Sciatic nerve (tissue), 2 donors: ENCODE results near the gene COL18A1. TPM values are rescaled to one million over a fixed set of nuclear protein-coding genes. Genes with fewer than 3 reads are reported as not detected.
"Not testable (repeated sequence)": the region's sequence is repeated elsewhere in the genome, so short reads cannot be mapped to it uniquely, and the experiment has no call there.

Experiments used
- ATAC-seq: fragments of 200-7000 bp; cut with Tn5 transposase; one replicate; pipeline ENCODE4 v1.9.1; 2020; ENCODE audit warnings: mild to moderate bottlenecking, moderate library complexity
- DNase-seq: peaks from one replicate; pipeline ENCODE4 v3.0.0-alpha.2; 2020; ENCODE audit warnings: low spot score
- intact Hi-C: fragments of 100-400 bp; cut with DNase I; formaldehyde crosslinking; loops from one replicate; pipeline ENCODE4 v1.14.2; 2022
- total RNA-seq: library from RNA; stranded (reverse); fragmentation: NEBNext Ultra II Directional; extraction: Animal tissue kit (Norgen Biotek cat#: 25700); gene quantifications from one replicate; pipeline ENCODE4 v1.2.1, GENCODE V29; 2021
- donor health status: DM: no; HTN: no; CAD: no.
- donor health status: DM: no; HTN: no; CAD: no.

The COL18A1 gene
- total RNA-seq, 1 donor from 2014 or later: 129 TPM

DNA sequence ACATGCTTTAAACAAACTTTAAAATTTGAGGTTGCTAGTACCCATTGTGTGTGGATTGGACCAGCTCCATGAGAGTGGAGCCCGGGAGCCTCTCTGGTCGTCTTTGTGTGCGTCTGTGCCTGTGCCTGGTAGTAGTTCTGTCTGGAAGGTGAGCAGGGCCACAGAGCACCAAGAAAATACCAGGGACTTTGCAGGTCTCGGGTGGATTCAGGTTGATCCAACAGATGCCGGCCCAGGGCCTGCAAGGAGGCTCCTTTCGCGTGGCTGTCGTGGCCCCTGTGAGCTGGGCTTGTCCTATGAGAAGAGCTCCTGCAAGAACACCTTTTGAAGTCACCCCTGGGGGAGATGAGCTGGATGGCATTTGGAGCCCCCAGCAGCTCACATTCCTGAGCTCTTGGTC is 28.3 kb downstream of the COL18A1 start:
- DNase-seq (no peak), ATAC-seq (peak; percentile 42)
- intact Hi-C loops: no loop called here

DNA sequence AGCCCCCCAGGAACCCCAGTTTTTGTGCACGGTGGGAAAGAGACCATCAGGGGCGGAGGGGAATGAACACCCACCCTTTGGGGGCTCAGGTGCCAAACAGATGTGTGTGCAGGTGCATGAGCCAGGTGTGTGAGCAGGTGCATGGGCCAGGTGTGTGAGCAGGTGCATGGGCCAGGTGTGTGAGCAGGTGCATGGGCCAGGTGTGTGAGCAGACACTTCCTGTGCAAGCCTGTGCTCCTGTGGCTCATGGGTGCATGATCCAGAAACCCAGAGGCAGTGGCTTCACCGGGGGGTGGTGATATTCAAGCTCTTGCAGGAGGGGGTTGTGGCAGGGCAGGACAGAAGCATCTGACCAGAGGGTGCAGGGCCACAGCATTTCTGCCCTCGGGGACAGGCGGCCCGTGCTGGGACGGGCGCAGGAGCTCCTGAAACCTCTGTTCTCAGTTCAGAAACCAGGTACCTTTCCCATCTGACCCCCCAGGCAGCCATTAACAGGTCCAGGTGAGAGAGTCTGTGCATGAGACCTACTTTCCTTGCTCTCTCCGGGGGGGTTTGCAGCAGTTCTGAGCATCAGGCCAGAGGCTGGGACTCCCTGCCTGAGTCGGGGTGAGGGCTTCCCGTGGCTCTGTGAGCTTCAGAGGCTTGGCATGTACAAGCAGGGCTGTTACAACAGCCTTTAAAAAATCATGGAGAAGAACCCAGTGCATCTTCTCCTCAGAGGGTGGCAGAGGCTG is 29.1 kb downstream of the COL18A1 start:
- DNase-seq (no peak), ATAC-seq (no peak)
- intact Hi-C loops: no loop called here

DNA sequence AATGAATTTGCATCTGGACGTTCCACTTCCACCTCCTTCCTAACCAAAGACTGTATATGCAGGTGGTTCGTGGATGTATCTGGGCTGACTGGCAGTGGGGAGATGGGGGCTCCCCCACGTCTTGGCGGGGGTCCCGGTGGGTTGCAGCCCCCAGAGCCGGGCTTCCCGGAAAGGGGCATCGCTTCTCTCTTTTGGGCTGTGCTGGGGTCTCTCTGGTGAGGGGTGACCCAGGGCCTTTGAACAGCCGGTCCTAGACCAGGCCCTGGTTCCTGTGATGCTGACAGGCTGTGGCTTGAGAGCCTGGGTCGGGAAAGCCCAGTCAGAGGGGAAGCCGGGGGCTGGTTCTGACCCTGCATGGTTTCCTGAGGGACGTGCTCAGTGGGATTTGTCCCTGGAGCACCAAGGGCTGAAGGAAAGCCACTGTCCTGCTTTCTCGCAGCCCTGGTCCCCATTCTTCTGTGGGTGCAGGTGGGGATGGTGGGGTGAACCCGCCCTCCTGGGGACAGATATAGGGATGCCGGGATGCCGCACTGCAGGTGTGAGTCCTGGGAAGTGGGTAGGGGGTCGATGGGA is 29.8 kb downstream of the COL18A1 start:
- intact Hi-C loops: no loop called here
- DNase-seq: no peak
- ATAC-seq: no peak

DNA sequence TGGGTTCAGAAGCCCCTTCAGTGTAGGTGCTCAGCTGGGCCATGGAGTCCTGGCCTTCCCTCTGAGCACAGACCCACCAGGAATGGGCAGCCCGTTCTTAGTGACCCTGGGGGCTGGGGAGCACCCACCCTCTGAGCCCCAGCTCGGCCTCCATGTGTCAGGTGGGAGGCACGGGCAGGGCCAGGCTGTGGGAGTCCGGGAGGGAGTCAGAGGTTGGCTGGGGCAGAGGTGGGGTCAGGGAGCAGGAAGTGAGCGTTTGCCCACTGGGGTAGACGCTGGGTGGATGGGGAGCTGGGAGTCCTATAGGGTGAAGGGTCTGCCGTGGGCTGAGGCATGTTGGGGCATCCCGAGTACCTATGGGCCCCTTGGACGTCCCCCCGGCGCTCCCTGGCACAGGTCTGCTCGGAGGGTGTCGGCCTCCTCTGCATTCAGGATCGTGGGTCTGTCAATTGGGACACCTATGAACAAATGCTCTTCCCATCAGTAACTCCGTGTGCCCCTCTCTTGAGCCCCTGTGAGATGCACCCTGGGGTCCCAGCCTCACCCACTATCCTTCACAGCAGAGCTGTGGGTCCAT is 30.5 kb downstream of the COL18A1 start:
- intact Hi-C loops: no loop called here

DNA sequence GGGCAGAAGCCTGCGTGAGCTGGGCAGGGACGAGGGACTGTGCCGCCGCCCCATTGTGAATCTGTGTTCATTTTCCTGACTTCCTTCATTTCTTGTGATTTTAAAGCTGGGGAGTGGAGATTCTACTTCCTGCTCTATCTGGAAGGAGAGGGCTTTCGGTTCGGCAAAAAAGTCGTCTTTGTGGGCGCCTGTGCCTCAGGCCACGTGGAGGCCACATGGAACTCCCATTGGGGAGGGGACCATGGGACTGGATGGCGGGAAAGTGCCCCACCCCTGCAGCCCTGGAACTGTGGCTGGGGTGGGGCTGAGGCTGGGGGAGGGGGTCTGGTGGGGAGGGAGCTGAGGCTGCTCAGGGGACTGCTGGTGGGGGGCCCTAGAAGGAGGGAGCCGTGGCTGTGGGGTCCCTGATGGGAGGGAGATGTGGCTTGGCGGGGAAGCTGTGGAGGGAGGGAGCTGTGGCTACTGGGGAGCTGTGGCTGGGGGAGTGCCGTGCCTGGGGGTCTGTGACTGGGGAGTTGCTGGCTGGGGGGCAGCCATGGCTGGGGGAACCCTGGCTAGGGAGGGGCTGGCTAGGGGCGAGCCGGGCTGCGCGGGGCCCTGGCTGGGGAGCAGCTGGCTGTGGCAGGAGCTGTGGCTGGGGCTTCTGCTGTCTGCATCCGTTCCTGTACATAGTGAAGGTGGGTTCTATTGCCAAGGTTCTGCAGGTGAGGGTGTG is 31.5 kb downstream of the COL18A1 start:
- ATAC-seq: no peak
- DNase-seq: no peak
- intact Hi-C loops: no loop called here

More for the DNA sequence above, 30.5 kb downstream of the COL18A1 start:
- ATAC-seq (no peak), DNase-seq (no peak)

DNA sequence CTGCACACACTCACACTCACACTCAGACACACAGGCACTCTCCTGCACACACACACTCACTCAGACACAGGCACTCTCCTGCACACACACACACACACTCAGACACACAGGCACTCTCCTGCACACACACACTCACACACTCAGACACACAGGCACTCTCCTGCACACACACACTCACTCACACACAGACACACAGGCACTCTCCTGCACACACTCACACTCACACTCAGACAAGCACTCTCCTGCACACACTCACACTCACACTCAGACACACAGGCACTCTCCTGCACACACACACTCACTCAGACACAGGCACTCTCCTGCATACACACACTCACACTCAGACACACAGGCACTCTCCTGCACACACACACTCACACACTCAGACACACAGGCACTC is 32.9 kb downstream of the COL18A1 start:
- DNase-seq, ATAC-seq, intact Hi-C loops: not testable (repeated sequence)

DNA sequence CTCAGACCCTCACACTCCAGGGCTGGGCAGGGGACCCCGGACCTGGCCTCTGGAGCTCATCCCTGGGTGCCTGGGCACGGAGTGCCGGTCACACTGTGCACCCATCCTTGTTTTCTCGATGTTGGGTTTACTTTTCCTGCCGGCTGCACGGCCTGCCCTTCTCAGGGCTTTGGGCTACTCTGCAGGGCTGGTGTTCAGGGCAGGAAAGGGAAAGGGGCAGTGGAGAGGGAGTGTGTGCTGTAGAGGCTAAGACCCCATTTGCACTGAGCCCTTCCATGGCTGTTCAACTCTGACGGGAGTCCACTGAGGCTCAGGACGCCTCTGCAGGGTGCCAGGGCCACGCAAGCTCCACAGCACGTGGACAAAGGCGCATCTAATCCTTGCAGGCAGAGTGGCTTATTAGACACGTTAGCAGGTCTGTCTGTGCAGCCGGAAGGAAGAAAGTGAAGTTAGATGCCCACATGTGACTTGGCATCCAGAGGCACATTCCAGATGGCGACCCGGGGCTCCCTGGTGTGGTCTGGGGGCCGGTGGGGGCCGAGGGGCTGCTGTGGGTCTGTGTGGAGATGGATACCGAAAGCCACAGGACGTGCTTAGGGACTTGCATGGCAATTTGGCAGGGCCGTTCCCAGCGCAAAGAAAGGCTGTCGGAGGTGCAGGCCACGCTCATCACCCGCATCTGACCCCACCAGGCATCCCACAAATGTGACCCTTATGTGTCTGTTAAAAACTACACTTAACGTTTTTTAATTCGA is 33.6 kb downstream of the COL18A1 start:
- no peak for DNase-seq
- intact Hi-C loops: loop anchor here (1.0 kb wide), 1 partner anchor 145 kb away; no protein-coding TSS in a partner anchor
- peak; percentile 4 for ATAC-seq

DNA sequence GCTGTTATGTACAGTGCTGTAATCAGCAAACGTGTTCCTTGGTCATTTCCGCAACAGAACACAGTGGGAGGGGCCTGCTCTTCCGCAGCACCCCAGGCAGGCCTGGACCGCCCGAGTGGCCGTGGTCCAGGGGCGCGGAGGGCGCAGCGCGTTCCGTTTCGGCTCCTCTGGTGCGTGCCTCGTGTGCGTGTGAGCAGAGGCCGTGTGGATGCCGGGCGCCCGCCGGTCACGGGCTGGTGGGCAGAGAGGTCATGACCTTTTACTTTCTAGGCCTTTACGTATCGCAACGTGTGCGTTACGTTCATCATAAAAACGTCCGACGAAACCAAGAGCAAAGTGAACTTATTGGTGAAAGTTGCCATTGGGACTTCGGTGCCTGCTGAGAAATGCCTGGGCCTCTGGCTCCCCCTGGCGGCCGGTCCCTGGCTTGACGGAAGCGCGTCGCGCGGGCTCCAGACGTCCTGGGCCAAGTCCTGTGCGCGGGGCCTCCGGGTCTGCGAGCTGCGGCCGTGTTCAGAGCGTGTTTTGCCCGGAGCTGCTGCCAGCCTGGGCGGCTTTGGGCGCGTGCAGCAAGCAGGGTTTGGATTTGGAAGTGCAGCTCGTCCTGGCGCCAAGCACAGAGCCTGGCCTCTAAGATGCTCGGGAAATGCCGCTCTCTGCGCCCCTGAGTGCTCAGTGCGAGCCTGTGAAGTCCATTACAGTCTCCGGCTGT is 34.4 kb downstream of the COL18A1 start:
- ATAC-seq (peak; percentile 88), DNase-seq (peak; percentile 93)
- intact Hi-C loops: loop anchor here (1.0 kb wide), 1 partner anchor 146 kb away; no protein-coding TSS in a partner anchor

DNA sequence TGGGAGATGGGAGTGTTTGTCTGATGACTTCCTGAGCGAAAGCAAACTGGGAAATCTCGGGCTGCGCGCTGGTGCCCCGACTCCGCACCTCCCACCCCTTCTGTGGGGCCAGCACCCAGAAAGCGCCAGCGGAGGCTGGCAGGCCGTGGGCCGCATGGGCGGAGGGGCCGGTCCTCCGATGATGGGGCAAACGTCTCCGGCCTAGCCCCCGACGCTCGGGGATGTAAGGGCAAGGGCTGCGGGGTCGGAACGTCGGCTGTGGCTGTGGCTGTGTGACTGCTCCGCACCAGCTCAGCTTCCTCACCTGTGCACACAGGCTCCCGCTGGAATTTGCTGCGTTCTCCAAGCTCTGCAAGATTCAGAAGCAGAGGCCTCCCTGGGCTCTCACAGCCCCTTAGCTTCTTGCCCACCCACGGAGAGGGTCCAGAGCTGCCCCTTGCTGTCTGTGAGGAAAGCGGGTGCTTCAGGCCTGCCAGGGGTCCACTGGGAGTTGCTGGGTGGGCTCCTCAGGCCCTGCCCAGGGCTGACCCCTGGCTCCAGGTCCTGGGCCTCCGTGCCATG is 35.0 kb downstream of the COL18A1 start:
- ATAC-seq: no peak
- DNase-seq: no peak

DNA sequence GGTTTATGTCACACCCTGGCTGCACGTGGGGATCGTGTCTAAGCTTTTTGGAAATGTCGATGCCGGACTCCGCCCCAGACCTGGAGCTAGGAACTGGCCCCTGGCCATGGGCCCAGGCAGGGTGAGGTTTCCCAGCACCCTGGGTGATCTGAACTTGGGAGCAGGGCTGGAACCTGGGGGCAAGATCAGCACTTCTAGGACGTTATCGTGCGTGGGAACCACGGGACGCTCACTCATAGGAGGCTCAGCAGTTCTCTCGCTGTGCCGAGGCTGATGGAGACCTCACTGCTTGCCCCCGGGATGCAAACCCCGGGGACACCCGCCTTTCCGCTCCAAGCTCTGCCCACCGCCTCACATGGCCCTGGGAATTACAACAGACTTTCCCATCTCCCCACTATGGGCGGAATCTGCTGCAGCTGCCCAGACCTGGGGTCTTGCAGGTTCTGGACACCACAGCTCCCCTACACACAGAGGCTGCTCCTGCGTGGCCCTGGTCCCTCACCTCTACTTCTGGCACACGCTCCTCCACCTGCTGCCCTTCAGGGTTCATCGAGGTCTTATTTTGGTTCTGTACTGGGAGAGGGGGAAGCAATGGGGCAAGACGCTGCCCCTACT is 35.9 kb downstream of the COL18A1 start:
- intact Hi-C loops: no loop called here
- DNase-seq: no peak

More for the DNA sequence above, 35.0 kb downstream of the COL18A1 start:
- intact Hi-C loops: loop anchor here (1.0 kb wide), 1 partner anchor 147 kb away; no protein-coding TSS in a partner anchor

DNA sequence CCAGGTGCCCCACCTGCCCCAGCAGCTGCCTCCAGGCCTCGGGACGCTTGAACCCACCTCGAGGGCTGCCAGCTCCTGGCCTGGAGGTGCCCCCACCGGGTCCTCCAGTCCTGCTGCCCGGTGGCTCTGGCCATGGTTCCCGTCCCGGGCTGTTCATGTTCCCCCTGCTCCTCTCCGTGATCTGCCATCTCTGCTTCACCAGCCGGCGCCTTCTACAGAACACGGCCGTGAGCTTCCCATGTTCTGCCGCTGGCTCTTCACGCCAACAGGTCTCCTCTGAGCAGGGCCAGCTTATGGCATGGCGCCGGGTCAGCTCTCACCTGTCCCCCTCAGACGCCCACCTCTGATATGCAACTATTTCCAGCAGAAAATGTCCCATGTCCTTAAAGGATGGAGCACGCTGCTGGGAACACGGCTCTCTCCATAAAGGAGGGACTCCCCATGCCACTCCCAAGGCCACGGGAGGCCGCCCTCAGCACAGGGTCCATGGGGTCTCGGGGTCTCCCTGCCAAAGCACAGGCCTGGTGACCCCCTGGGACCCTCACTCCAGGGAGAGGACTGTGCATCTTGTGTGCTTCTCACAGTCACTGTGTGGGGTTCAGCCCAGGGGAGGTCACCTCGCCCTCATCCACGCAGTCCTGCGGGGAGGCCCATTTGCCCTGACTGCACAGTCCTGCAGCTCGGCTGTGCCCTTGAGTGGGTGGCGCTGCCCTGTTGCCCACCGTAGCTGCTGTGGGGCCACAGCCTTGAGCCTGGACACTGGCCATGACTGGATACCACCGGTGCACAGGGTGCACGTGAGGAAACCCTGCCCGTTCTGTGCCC is 36.7 kb downstream of the COL18A1 start:
- intact Hi-C loops: no loop called here
- DNase-seq (no peak), ATAC-seq (no peak)

More for the DNA sequence above, 35.9 kb downstream of the COL18A1 start:
- no peak for ATAC-seq

DNA sequence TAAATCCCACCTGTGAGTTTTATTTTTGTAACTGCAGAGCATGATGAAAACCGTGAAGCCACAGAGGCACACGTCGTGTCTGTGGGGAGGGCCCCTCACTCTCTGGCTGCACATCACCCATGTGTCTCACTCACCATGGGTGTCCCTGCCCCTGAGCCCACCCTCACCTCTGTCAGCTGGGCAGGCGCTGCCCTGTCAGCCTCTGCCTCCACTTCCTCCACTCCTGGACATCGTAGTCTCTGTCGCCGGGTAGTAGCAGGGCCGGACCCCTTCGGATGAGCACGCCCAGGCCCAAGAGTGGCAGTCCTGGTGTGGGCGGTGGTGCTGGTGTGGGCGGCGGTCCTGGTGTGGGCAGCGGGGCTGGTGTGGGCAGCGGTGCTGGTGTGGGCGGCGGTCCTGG is 37.3 kb downstream of the COL18A1 start:
- DNase-seq (no peak), ATAC-seq (no peak)
- intact Hi-C loops: no loop called here

DNA sequence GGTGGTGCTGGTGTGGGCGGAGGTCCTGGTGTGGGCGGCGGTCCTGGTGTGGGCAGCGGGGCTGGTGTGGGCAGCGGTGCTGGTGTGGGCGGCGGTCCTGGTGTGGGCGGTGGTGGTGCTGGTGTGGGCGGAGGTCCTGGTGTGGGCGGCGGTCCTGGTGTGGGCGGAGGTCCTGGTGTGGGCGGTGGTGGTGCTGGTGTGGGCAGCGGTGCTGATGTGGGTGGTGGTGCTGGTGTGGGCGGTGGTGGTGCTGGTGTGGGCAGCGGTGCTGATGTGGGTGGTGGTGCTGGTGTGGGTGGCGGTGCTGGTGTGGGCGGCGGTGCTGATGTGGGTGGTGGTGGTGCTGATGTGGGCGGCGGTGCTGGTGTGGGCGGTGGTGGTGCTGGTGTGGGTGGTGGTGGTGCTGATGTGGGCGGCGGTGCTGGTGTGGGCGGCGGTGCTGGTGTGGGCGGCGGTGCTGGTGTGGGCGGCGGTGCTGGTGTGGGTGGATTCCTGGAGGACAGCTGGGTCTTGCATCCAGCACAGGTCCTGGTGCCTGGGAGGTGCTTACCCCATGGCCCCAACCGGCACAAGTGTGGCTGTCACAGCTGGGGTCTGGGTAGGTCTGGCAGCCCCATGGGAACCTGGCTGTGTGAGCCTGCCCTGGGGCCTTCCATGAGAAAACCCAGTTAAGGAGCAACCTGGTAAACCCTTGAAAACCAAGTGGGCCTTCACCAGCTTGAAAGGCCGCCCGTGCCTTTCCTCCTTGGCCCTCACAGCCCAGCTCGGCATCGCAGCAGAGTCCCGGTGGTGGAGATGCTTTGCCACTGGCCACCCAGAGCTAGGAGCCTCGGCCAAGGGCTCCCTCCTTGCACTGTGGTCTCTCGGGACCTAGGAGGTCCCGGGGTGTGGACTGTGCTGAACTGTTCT is 38.0 kb downstream of the COL18A1 start:
- ATAC-seq, DNase-seq, intact Hi-C loops: not testable (repeated sequence)

DNA sequence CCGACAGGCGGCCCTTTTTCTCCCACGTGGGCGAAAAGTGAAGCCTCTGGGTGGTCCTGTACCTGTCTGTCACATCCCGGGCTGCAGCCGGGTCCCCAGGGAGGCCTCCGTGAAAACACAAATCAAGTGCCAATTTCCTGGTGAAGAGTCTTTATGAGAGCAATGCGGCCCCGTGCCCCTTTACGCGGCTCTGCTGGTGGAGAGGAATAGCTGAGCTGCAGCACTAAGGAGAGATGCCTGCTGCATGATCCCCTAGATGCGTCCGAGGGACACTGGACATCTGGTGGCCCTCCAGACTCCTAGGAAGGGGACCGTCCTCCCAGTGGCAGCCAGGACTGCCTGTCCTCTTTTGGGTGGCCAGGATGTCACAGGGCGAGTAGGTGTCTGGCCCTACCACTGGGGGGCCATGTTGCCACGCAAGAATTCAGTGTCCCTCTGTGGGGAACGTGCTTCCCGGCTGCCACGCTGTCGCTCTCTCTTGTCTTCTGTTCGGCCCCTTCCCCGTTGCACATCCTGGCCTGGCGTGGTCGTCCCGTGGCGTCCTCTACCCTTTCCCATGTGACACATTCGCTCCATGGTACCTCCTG is 38.7 kb downstream of the COL18A1 start:
- no peak for DNase-seq
- intact Hi-C loops: no loop called here
- no peak for ATAC-seq

DNA sequence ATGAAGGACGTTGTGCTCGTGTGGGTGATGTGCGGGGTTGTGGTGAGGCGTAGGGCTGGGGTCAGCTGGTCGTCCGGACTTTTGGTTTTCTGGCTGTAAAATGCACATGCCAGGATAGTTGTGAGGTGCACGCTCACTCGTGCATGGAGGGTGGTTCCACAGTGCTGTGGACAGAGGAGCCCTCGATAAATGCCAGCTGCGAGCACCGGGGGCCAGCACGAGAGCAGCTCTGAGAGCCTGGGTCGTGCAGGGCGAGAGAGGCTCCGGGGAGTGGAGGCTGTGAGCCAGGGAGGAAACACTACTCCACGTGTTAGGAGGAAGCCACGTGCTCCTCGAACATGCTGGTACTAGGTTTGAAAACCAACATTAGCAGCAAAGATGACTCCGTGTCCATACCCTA is 39.4 kb downstream of the COL18A1 start:
- intact Hi-C loops: no loop called here
- no peak for ATAC-seq

More for the DNA sequence above, 39.4 kb downstream of the COL18A1 start:
- DNase-seq: no peak
